BLaER1 (cell line): ENCODE results near the gene RIIAD1.

ENCODE experiments used
- H3K27ac ChIP-seq: shearing (Covaris generic); formaldehyde crosslinking; 2 replicates; pipeline ENCODE4 v1.8.1; 2022
- H3K27me3 ChIP-seq: shearing (Covaris generic); formaldehyde crosslinking; 2 replicates; pipeline ENCODE4 v1.8.1; 2022
- H3K36me3 ChIP-seq: shearing (Covaris generic); formaldehyde crosslinking; 2 replicates; pipeline ENCODE4 v1.8.1; 2022
- H3K4me1 ChIP-seq: shearing (Covaris generic); formaldehyde crosslinking; 2 replicates; pipeline ENCODE4 v1.8.1; 2022
- H3K4me2 ChIP-seq: shearing (Covaris generic); formaldehyde crosslinking; 2 replicates; pipeline ENCODE4 v1.8.1; 2022
- H3K4me3 ChIP-seq: shearing (Covaris generic); formaldehyde crosslinking; 2 replicates; pipeline ENCODE4 v1.8.1; 2022
- H3K9ac ChIP-seq: shearing (Covaris generic); formaldehyde crosslinking; 2 replicates; pipeline ENCODE4 v1.8.1; 2022
- H3K9me3 ChIP-seq: shearing (Covaris generic); formaldehyde crosslinking; 2 replicates; pipeline ENCODE4 v1.8.1; 2022
- H4K20me1 ChIP-seq: shearing (Covaris generic); formaldehyde crosslinking; 2 replicates; pipeline ENCODE4 v1.8.1; 2022
- Cebpa-rat ChIP-seq: shearing (Covaris generic); IDR thresholded peaks from 2 replicates; pipeline ENCODE4 v1.8.1; 2022

RIIAD1 gene

DNA sequence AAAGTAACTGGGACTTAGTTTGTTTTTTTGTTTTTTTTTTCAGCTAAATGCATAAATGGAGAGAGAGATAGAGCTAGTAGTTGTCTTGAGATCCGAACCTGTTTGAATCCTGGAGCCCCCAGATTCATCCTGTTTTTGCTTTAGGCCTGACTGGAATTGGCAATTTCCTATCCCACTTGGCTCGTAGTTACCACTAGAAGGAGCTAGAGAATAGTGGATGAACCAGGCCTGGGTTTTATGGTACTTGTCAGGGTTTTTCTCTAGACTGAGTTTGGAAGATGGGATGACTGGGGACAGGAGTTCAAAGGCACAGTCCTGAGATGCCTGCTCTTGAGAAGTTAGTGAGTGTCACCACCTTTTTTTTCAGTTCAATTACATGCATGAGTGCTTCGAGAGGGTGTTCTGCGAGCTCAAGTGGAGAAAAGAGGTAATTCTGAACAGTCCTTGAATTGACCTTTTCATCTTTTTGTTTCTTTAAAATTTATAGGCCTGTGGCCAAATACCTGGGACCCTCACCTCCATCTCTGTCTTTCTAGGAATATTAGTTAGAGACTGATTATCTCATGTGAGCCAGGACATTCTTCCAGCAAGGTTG is 28.2 kb upstream of the RIIAD1 start:
- Histone ChIP-seq H3K9ac (0 out of 2 replicates have a peak overlapping the region, but pooled peaks have one; percentile 32), H3K4me1 (no peaks in the 10 kb centered on the region), H3K4me3 (no peak overlapping the region), H3K4me2 (no peak overlapping the region), H3K27me3 (no peaks in the 10 kb centered on the region), H4K20me1 (no peaks in the 10 kb centered on the region), H3K27ac (no peak overlapping the region), H3K36me3 (peaks cover 58% of the 10 kb centered on the region), H3K9me3 (no peaks in the 10 kb centered on the region)
- no peak for TF ChIP-seq Cebpa-rat

DNA sequence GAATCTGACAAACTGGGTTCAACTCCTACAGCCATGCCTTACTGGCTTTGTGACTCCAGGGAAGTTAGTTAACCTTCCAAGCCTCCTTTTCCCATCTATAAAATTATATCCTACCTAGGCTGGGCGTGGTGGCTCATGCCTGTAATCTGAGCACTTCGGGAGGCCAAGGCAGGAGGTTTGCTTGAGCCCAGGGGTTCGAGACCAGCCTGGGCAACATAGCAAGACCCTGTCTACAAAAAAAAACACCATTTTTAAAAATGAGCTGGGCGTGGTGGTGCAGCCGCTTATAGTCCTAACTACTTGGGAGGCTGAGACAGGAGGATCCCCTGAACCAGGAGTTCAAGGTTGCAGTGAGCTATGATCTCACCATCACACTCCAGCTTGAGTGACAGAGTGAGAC is 19.8 kb upstream of the RIIAD1 start:
- H3K4me3 ChIP-seq = no peak overlapping the region
- H3K4me1 ChIP-seq = peaks cover 41% of the 10 kb centered on the region
- peaks cover 43% of the 10 kb centered on the region for H3K36me3 ChIP-seq
- no peak overlapping the region for H3K27ac ChIP-seq
- no peak for TF ChIP-seq Cebpa-rat
- H3K9me3 ChIP-seq = no peaks in the 10 kb centered on the region
- no peaks in the 10 kb centered on the region for H4K20me1 ChIP-seq
- H3K9ac ChIP-seq = no peak overlapping the region
- H3K27me3 ChIP-seq = no peaks in the 10 kb centered on the region
- H3K4me2 ChIP-seq = no peak overlapping the region

- H3K9me3 ChIP-seq = no peaks in the 10 kb centered on the region
- H3K27ac ChIP-seq = peak overlapping the region; percentile 87
- H4K20me1 ChIP-seq = no peaks in the 10 kb centered on the region
- peak overlapping the region; percentile 48 for H3K4me3 ChIP-seq
- H3K4me2 ChIP-seq = peak overlapping the region; percentile 95
- peaks cover 55% of the 10 kb centered on the region for H3K4me1 ChIP-seq
- H3K27me3 ChIP-seq = no peaks in the 10 kb centered on the region
- H3K36me3 ChIP-seq = peaks cover 29% of the 10 kb centered on the region
- H3K9ac ChIP-seq = peak overlapping the region; percentile 75
- no peak for TF ChIP-seq Cebpa-rat
Observed at GRCh38 chr1:151702936-151703335, 18.4 kb upstream of the RIIAD1 start.

- H3K36me3 ChIP-seq = peaks cover 21% of the 10 kb centered on the region
- no peaks in the 10 kb centered on the region for H4K20me1 ChIP-seq
- H3K9ac ChIP-seq = peak overlapping the region; percentile 75
- peak overlapping the region; percentile 48 for H3K4me3 ChIP-seq
- no peaks in the 10 kb centered on the region for H3K27me3 ChIP-seq
- no peaks in the 10 kb centered on the region for H3K9me3 ChIP-seq
- no peak for TF ChIP-seq Cebpa-rat
- peak overlapping the region; percentile 95 for H3K4me2 ChIP-seq
- peaks cover 64% of the 10 kb centered on the region for H3K4me1 ChIP-seq
- H3K27ac ChIP-seq = peak overlapping the region; percentile 87
Observed at GRCh38 chr1:151703813-151704212, 17.5 kb upstream of the RIIAD1 start.

DNA sequence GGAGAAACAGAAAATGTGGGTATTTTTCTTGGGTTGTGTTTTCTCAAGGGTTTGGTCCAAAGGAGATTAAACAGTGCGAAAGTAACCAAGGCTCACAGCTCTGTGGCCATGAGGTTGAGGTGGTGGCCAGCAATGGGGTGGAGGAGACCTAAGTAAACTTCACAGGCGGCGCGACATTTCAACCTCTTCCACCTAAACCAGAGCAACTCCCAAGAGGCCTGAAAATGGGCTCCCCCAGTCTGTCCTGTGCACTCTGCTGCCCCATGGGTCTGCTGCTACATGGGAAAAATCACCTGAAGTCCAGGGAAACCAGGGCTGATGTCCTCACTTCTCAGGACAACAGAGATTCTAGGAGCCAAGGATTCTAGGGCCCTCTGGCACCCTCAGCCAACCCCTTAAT is 17.1 kb upstream of the RIIAD1 start:
- H3K4me3 ChIP-seq = no peak overlapping the region
- H3K36me3 ChIP-seq = peaks cover 17% of the 10 kb centered on the region
- no peaks in the 10 kb centered on the region for H4K20me1 ChIP-seq
- H3K27ac ChIP-seq = peak overlapping the region; percentile 87
- peak overlapping the region; percentile 95 for H3K4me2 ChIP-seq
- no peak for TF ChIP-seq Cebpa-rat
- H3K4me1 ChIP-seq = peaks cover 68% of the 10 kb centered on the region
- no peaks in the 10 kb centered on the region for H3K9me3 ChIP-seq
- peak overlapping the region; percentile 75 for H3K9ac ChIP-seq
- H3K27me3 ChIP-seq = no peaks in the 10 kb centered on the region

DNA sequence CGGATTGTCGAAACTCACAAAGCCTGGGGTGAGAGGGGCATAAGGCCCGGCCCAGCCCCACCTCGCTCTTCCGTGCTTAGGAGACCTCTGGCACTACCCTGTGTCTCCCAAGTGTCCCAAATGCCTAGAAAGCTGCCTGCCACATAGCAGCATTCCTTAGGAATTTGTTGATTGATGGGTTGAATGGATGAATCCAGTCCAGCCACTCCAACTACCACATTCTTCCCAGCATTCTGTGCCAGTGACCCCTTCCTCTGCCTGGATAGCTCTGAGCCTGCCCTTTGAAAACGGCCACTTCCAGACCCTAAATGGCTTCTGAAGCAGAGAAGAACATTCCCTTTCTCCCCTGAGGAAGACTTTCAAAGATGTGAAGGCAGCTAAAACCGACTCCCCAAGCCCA is 16.2 kb upstream of the RIIAD1 start:
- no peak for TF ChIP-seq Cebpa-rat
- H3K27me3 ChIP-seq = no peaks in the 10 kb centered on the region

GRCh38 chr1:151705753-151706463 is 15.4 kb upstream of the RIIAD1 start:
- peak overlapping the region; percentile 87 for H3K27ac ChIP-seq
- H3K4me2 ChIP-seq = peak overlapping the region; percentile 95
- H3K36me3 ChIP-seq = peaks cover 9% of the 10 kb centered on the region
- no peak overlapping the region for H3K4me3 ChIP-seq
- H3K9ac ChIP-seq = peak overlapping the region; percentile 57; the same call in 1 of the 2 replicates
- peaks cover 78% of the 10 kb centered on the region for H3K4me1 ChIP-seq
- no peaks in the 10 kb centered on the region for H3K27me3 ChIP-seq
- TF ChIP-seq Cebpa-rat = no peak
- no peaks in the 10 kb centered on the region for H4K20me1 ChIP-seq
- no peaks in the 10 kb centered on the region for H3K9me3 ChIP-seq

More for the DNA sequence above, 16.2 kb upstream of the RIIAD1 start:
- Histone ChIP-seq H3K27ac (peak overlapping the region; percentile 87), H3K9me3 (no peaks in the 10 kb centered on the region), H3K4me1 (peaks cover 77% of the 10 kb centered on the region), H3K4me2 (peak overlapping the region; percentile 95), H3K36me3 (peaks cover 11% of the 10 kb centered on the region), H3K9ac (no peak overlapping the region), H3K4me3 (no peak overlapping the region), H4K20me1 (no peaks in the 10 kb centered on the region)

DNA sequence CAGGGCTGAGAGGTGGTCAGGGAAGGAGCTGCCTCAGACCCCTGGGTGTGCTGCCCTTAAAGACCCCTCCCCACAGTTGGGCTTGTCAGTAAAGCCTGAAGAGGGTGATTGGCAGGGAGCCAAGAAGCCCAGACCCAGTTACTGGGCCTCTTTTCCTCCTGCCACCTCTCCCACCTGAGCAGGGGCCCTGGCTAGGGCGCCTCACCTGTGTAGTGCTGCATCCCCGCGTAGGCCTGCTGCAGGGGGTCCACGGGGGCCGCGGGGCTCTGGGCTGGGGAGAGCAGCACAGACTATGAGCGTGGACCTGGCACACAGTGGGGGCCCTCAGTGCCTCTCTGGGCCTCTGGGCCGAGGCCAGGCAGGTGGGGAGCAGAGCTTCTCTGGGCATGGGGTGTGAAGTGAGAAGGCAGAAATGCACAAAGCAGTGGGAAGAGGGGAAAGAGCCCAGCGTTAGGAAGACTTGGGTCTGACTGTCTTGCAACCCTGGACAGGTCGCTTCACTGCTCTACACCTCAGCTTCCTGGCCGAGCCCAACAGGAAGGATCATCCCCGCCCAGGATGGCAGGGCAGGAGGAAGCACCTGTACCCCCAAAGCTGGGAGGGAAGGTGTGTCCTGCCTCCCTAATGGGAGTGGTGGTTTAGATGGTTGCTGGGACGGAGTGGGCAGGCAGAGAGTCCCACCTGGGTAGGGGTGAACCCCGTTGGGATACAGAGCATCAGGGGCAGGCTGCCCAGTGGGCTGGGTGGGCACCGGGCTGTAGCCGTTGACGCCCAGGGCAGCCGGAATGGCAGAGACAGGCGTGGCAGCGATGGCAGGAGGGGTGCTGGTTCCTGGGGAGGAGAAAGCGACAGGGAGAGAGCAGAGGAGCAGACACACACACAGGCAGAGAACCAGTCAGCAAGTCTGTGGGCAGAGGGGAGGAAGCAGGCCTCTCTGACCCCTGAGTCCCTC is 14.6 kb upstream of the RIIAD1 start:
- no peak for TF ChIP-seq Cebpa-rat
- 0 out of 2 replicates have a peak overlapping the region, but pooled peaks have one; percentile 10 for H3K4me3 ChIP-seq
- H3K27me3 ChIP-seq = no peaks in the 10 kb centered on the region
- peak overlapping the region; percentile 95 for H3K4me2 ChIP-seq
- peaks cover under 1% of the 10 kb centered on the region for H3K36me3 ChIP-seq
- H4K20me1 ChIP-seq = no peaks in the 10 kb centered on the region
- peak overlapping the region; percentile 87 for H3K27ac ChIP-seq
- peaks cover 82% of the 10 kb centered on the region for H3K4me1 ChIP-seq
- peak overlapping the region; percentile 57; the same call in 1 of the 2 replicates for H3K9ac ChIP-seq
- H3K9me3 ChIP-seq = no peaks in the 10 kb centered on the region

- H3K4me1 ChIP-seq = peaks cover 89% of the 10 kb centered on the region
- H3K9ac ChIP-seq = peak overlapping the region; percentile 57; the same call in 1 of the 2 replicates
- H3K4me3 ChIP-seq = no peak overlapping the region
- H3K27ac ChIP-seq = peak overlapping the region; percentile 87
- no peaks in the 10 kb centered on the region for H3K36me3 ChIP-seq
- H3K9me3 ChIP-seq = no peaks in the 10 kb centered on the region
- no peaks in the 10 kb centered on the region for H4K20me1 ChIP-seq
- H3K27me3 ChIP-seq = no peaks in the 10 kb centered on the region
- peak overlapping the region; percentile 95 for H3K4me2 ChIP-seq
- TF ChIP-seq Cebpa-rat = no peak
Observed at GRCh38 chr1:151707541-151708065, 13.7 kb upstream of the RIIAD1 start.
